OCI-LY7 (cell line): ENCODE measurements around the gene PHACTR3. TPM values are rescaled to one million over a fixed set of nuclear protein-coding genes. Genes with fewer than 3 reads are reported as not detected.

Source experiments
- BruUV-seq: library from RNA; stranded (reverse); fragments of 400-500 nt; replicated peaks from 2 replicates; lab custom pipeline; 2021; lab: Mats Ljungman, UMichigan
- CTCF ChIA-PET: fragments of 300-600 bp; sonication (Branson Sonifier 250); formaldehyde crosslinking; loops from one replicate; lab custom pipeline; 2022; ENCODE audit warnings: antibody characterized with exemption; ENCODE audit not compliant: unreplicated experiment; lab: Charles Lee
- POLR2A ChIA-PET: fragments of 300-600 bp; sonication (Branson Sonifier 250); formaldehyde crosslinking; loops from one replicate; lab custom pipeline; 2022; ENCODE audit warnings: antibody characterized with exemption; lab: Charles Lee
- DNase-seq: peaks from one replicate; pipeline ENCODE4 v3.0.0-alpha.2; 2015; ENCODE audit warnings: low spot score
- H2AFZ ChIP-seq: fragments of 200-600 bp; sonication (generic), shearing (Covaris generic); 2 replicates; pipeline ENCODE4 v1.6.1; 2014; ENCODE audit warnings: mild to moderate bottlenecking, antibody characterized with exemption, low read length, moderate library complexity
- H3K27ac ChIP-seq: fragments of 200-600 bp; sonication (generic); 2 replicates; pipeline ENCODE4 v1.5.1; 2014; ENCODE audit warnings: mixed run types, low read depth, mild to moderate bottlenecking, moderate library complexity, low read length, inconsistent platforms; ENCODE audit not compliant: poor library complexity, severe bottlenecking
- H3K36me3 ChIP-seq: fragments of 200-600 bp; sonication (generic); 2 replicates; pipeline ENCODE4 v1.6.1; 2014; ENCODE audit warnings: mild to moderate bottlenecking, antibody characterized with exemption, low read length, moderate library complexity, mixed read lengths; ENCODE audit not compliant: insufficient read depth
- H3K4me1 ChIP-seq: fragments of 200-600 bp; sonication (generic); 2 replicates; pipeline ENCODE4 v1.5.1; 2014; ENCODE audit warnings: mild to moderate bottlenecking, low read length; ENCODE audit not compliant: insufficient read depth, poor library complexity, severe bottlenecking
- H3K4me2 ChIP-seq: fragments of 200-600 bp; sonication (generic); 2 replicates; pipeline ENCODE4 v1.6.1; 2014; ENCODE audit warnings: mild to moderate bottlenecking, low read length
- H3K4me3 ChIP-seq: fragments of 200-600 bp; sonication (generic); 2 replicates; pipeline ENCODE4 v1.5.1; 2014; ENCODE audit warnings: mild to moderate bottlenecking, low read depth, low read length; ENCODE audit not compliant: poor library complexity, severe bottlenecking
- H3K79me2 ChIP-seq: fragments of 200-600 bp; sonication (generic); 2 replicates; pipeline ENCODE4 v1.6.1; 2016; ENCODE audit warnings: low read depth, mild to moderate bottlenecking, low read length, moderate library complexity, mixed read lengths; ENCODE audit not compliant: insufficient read depth
- H3K9me2 ChIP-seq: fragments of 200-600 bp; sonication (generic); 2 replicates; pipeline ENCODE4 v1.6.1; 2016; ENCODE audit warnings: mild to moderate bottlenecking, low read length, mixed read lengths; ENCODE audit not compliant: insufficient read depth
- H3K9me3 ChIP-seq: fragments of 200-600 bp; sonication (generic); 2 replicates; pipeline ENCODE4 v1.6.1; 2014; ENCODE audit warnings: mild to moderate bottlenecking, mixed run types, low read length, mixed read lengths
- H4K20me1 ChIP-seq: fragments of 200-600 bp; sonication (generic); 2 replicates; pipeline ENCODE4 v1.6.1; 2014; ENCODE audit warnings: mild to moderate bottlenecking, antibody characterized with exemption, low read length, moderate library complexity, mixed read lengths; ENCODE audit not compliant: insufficient read depth
- CTCF ChIP-seq: fragments of 200-600 bp; sonication (generic); conservative IDR thresholded peaks from 2 replicates; pipeline ENCODE4 v1.5.1; 2014; ENCODE audit warnings: mild to moderate bottlenecking, antibody characterized with exemption, low read length, moderate library complexity, mixed read lengths
- EZH2phosphoT487 ChIP-seq: fragments of 200-600 bp; sonication (generic); IDR thresholded peaks from 2 replicates; pipeline ENCODE4 v1.6.1; 2018; ENCODE audit warnings: low read depth, borderline replicate concordance, mild to moderate bottlenecking, mixed run types, antibody characterized with exemption, low read length, moderate library complexity, mixed read lengths
- intact Hi-C: fragments of 100-400 bp; cut with micrococcal nuclease; formaldehyde crosslinking; loops from one replicate; pipeline ENCODE4 v1.10.0; 2022; ENCODE audit not compliant: unreplicated experiment
- total RNA-seq, 2 experiments: library from RNA; depleted of rRNA in 1 of 2; stranded (reverse); fragments of >200 nt in 1 of 2; shearing (Covaris generic) in 1 of 2; gene quantifications; 2 replicates each; pipeline ENCODE4 v1.2.3, GENCODE V29; 2014 to 2022

PHACTR3 gene
- total RNA-seq, 2 experiments from 2014 or later = 0.32 TPM; not detected in 1

GRCh38 chr20:59696476-59696875 is 92.1 kb downstream of the PHACTR3 start:
- no peak for TF ChIP-seq CTCF
- no peak for TF ChIP-seq EZH2phosphoT487
- no peaks in the 10 kb centered on the region for H4K20me1 ChIP-seq
- ChIA-PET POLR2A (no interaction called here), CTCF (no interaction called here)
- H3K9me2 ChIP-seq = no peaks in the 10 kb centered on the region
- no peak overlapping the region for H3K4me2 ChIP-seq
- intact Hi-C loops = no loop called here
- H3K4me3 ChIP-seq = no peak overlapping the region
- no peaks in the 10 kb centered on the region for H3K79me2 ChIP-seq
- BruUV-seq = no TSS peak
- H3K9me3 ChIP-seq = no peaks in the 10 kb centered on the region
- no peak overlapping the region for H2AFZ ChIP-seq
- no peaks in the 10 kb centered on the region for H3K4me1 ChIP-seq
- no peak overlapping the region for H3K27ac ChIP-seq
- DNase-seq = no peak
- H3K36me3 ChIP-seq = no peaks in the 10 kb centered on the region

GRCh38 chr20:59697068-59697467 is 92.7 kb downstream of the PHACTR3 start:
- no peaks in the 10 kb centered on the region for H3K4me1 ChIP-seq
- no peaks in the 10 kb centered on the region for H4K20me1 ChIP-seq
- no peaks in the 10 kb centered on the region for H3K36me3 ChIP-seq
- no peaks in the 10 kb centered on the region for H3K9me2 ChIP-seq
- DNase-seq = no peak
- CTCF ChIA-PET = no interaction called here
- no TSS peak for BruUV-seq
- intact Hi-C loops = no loop called here
- TF ChIP-seq EZH2phosphoT487 = no peak
- TF ChIP-seq CTCF = no peak
- POLR2A ChIA-PET = no interaction called here
- H3K79me2 ChIP-seq = no peaks in the 10 kb centered on the region
- no peak overlapping the region for H3K27ac ChIP-seq
- no peak overlapping the region for H3K4me3 ChIP-seq
- no peaks in the 10 kb centered on the region for H3K9me3 ChIP-seq
- H3K4me2 ChIP-seq = no peak overlapping the region
- H2AFZ ChIP-seq = no peak overlapping the region

- Histone ChIP-seq H3K36me3 (no peaks in the 10 kb centered on the region), H4K20me1 (no peaks in the 10 kb centered on the region), H3K4me1 (no peaks in the 10 kb centered on the region), H3K79me2 (no peaks in the 10 kb centered on the region), H3K27ac (no peak overlapping the region), H3K4me3 (no peak overlapping the region), H3K9me3 (no peaks in the 10 kb centered on the region), H3K4me2 (no peak overlapping the region), H3K9me2 (no peaks in the 10 kb centered on the region), H2AFZ (no peak overlapping the region)
- no peak for TF ChIP-seq CTCF
- TF ChIP-seq EZH2phosphoT487 = no peak
- no peak for DNase-seq
- ChIA-PET POLR2A (no interaction called here), CTCF (no interaction called here)
- intact Hi-C loops = no loop called here
- no TSS peak for BruUV-seq
Measured at GRCh38 chr20:59698598-59698997, 94.3 kb downstream of the PHACTR3 start.
